ENCODE results near the gene MIB2. TPM values are rescaled to one million over a fixed set of nuclear protein-coding genes. Genes with fewer than 3 reads are reported as not detected.

Gene MIB2
- total RNA-seq, 4 donors from 2014 or later: 50.5 to 108 (median 98.6) TPM

GRCh38 chr1:1625404-1625775, 10.1 kb downstream of the MIB2 start:
- H3K27ac ChIP-seq: no peak overlapping the region
- peaks cover 0 to 87% (median 4%) of the 10 kb centered on the region in 3 donors for H3K36me3 ChIP-seq
- DNase-seq (ENCODE audit: low spot score in 2 of 2): no peak
- peaks cover 0 to 7% of the 10 kb centered on the region in 2 donors for H3K27me3 ChIP-seq
- H3K4me1 ChIP-seq: peaks cover 0 to 8% (median under 1%) of the 10 kb centered on the region in 4 donors
- H3K9me3 ChIP-seq: no peaks in the 10 kb centered on the region
- 70 to 90% methylated on average over 6 to 23 of the region's 28 CpGs for WGBS, 2 donors
- H3K4me3 ChIP-seq: no peak overlapping the region
- TF ChIP-seq, protein P1, sequence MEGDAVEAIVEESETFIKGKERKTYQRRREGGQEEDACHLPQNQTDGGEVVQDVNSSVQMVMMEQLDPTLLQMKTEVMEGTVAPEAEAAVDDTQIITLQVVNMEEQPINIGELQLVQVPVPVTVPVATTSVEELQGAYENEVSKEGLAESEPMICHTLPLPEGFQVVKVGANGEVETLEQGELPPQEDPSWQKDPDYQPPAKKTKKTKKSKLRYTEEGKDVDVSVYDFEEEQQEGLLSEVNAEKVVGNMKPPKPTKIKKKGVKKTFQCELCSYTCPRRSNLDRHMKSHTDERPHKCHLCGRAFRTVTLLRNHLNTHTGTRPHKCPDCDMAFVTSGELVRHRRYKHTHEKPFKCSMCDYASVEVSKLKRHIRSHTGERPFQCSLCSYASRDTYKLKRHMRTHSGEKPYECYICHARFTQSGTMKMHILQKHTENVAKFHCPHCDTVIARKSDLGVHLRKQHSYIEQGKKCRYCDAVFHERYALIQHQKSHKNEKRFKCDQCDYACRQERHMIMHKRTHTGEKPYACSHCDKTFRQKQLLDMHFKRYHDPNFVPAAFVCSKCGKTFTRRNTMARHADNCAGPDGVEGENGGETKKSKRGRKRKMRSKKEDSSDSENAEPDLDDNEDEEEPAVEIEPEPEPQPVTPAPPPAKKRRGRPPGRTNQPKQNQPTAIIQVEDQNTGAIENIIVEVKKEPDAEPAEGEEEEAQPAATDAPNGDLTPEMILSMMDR (IDR thresholded peaks at IDR 0.05): no peak
- no peak for TF ChIP-seq EP300 (IDR thresholded peaks at IDR 0.05)
- TF ChIP-seq POLR2A (IDR thresholded peaks at IDR 0.05): no peak

DNA sequence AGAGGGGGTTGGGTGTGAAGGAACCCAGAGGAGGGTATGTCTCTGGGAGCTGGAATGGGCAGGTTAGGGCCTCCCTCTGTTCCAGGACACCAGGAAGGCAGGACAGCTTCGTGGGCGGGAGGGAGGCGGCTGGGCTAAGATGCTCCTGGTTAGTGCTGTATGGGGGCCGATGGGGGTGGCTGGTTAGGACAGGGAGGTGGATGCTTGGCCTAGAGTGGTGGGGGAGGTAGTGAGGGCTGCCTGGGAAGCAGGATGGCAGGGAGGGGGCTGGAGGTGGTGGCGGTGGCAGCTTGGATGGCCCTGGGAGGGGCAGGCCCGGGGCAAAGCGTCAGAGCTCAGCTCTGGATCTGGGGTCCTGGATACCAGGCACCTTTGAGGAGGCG, 10.5 kb downstream of the MIB2 start:
- WGBS, 2 donors: 92 to 94% methylated on average over 8 of the region's 8 CpGs
- DNase-seq (ENCODE audit: low spot score in 2 of 2): no peak
- Histone ChIP-seq H3K27ac (no peak overlapping the region), H3K4me1 (peaks cover 0 to 12% (median 3%) of the 10 kb centered on the region in 4 donors), H3K36me3 (peaks cover 0 to 85% (median 4%) of the 10 kb centered on the region in 3 donors), H3K27me3 (peaks cover 0 to 11% of the 10 kb centered on the region in 2 donors), H3K9me3 (no peaks in the 10 kb centered on the region), H3K4me3 (no peak overlapping the region)
- no peak for TF ChIP-seq POLR2A (IDR thresholded peaks at IDR 0.05)
- TF ChIP-seq, protein P1 (IDR thresholded peaks at IDR 0.05): no peak
- TF ChIP-seq EP300 (IDR thresholded peaks at IDR 0.05): no peak

DNA sequence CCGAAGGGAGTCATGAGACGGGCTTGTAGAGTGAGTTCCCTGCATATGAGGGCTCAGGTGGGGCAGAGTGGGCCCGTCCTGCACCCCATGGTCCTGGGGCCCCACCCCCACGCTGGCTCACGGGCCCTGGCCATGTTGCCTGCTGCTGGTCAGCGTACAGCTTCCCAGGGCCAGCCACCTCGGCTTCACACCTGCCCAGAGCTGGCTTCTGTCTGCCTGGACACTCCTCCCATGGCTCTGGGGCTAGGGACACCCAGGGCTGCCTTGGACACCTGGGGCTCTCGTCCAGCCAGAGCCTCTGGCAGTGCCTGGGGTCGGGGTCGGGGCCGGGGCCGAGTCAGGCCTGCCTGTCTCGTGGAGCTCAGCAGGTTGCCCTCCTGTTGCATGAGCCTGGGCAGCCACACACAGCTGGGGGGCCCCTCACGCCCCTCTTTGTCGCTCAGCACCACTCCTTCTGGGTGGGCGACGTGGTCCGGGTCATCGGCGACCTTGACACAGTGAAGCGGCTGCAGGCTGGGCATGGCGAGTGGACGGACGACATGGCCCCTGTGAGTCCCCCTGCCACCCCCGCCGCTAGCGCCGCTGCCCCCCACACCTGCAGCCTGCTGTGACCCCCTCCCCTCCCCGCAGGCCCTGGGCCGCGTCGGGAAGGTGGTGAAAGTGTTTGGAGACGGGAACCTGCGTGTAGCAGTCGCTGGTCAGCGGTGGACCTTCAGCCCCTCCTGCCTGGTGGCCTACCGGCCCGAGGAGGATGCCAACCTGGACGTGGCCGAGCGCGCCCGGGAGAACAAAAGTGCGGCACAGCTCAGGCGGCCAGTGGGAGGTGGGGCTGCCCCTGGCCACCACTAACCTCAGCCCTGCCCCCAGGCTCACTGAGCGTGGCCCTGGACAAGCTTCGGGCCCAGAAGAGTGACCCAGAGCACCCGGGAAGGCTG, 11.2 kb downstream of the MIB2 start:
- H3K27me3 ChIP-seq: peaks cover 0 to 18% of the 10 kb centered on the region in 2 donors
- peaks cover 0 to 16% (median 5%) of the 10 kb centered on the region in 4 donors for H3K4me1 ChIP-seq
- WGBS, 2 donors: 91 to 92% methylated on average over 34 to 42 of the region's 48 CpGs
- no peak overlapping the region for H3K27ac ChIP-seq
- H3K4me3 ChIP-seq: no peak overlapping the region
- DNase-seq (ENCODE audit: low spot score in 2 of 2): no peak
- no peaks in the 10 kb centered on the region for H3K9me3 ChIP-seq
- H3K36me3 ChIP-seq: peaks cover 0 to 78% (median 4%) of the 10 kb centered on the region in 3 donors
- TF ChIP-seq, protein P1 (IDR thresholded peaks at IDR 0.05): no peak
- TF ChIP-seq EP300 (IDR thresholded peaks at IDR 0.05) (no peak), POLR2A (IDR thresholded peaks at IDR 0.05) (no peak)

GRCh38 chr1:1627261-1627828, 12.0 kb downstream of the MIB2 start:
- no peak for DNase-seq (ENCODE audit: low spot score in 2 of 2)
- no peak overlapping the region for H3K4me3 ChIP-seq
- H3K9me3 ChIP-seq: no peaks in the 10 kb centered on the region
- WGBS, 2 donors: 77 to 84% methylated on average over 18 to 33 of the region's 37 CpGs
- peaks cover 0 to 27% of the 10 kb centered on the region in 2 donors for H3K27me3 ChIP-seq
- no peak for TF ChIP-seq POLR2A (IDR thresholded peaks at IDR 0.05)
- no peak for TF ChIP-seq EP300 (IDR thresholded peaks at IDR 0.05)
- TF ChIP-seq, protein P1 (IDR thresholded peaks at IDR 0.05): no peak
- peaks cover 0 to 23% (median 8%) of the 10 kb centered on the region in 4 donors for H3K4me1 ChIP-seq
- H3K27ac ChIP-seq: no peak overlapping the region
- H3K36me3 ChIP-seq: peaks cover 0 to 74% (median 4%) of the 10 kb centered on the region in 3 donors

All from tibial nerve (tissue), 4 donors.